ENCODE measurements around the gene WDR20.
"Not testable (repeated sequence)": the region's sequence is repeated elsewhere in the genome, so short reads cannot be mapped to it uniquely, and the experiment has no call there.

The WDR20 gene

DNA sequence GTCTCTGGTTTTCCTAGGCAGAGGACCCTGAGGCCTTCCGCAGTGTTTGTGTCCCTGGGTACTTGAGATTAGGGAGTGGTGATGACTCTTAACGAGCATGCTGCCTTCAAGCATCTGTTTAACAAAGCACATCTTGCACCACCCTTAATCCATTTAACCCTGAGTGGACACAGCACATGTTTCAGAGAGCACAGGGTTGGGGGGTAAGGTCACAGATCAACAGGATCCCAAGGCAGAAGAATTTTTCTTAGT is 32.2 kb downstream of the WDR20 start:
- DNase-seq: not testable (repeated sequence)

DNA sequence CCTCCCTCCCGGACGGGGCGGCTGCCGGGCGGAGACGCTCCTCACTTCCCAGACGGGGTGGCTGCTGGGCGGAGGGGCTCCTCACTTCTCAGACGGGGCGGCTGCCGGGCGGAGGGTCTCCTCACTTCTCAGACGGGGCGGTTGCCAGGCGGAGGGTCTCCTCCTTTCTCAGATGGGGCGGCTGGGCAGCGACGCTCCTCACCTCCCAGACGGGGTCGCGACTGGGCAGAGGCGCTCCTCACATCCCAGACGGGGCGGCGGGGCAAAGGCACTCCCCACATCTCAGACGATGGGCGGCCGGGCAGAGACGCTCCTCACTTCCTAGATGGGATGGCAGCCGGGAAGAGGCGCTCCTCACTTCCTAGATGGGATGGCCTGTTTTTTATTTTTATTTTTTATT is 33.0 kb downstream of the WDR20 start:
- DNase-seq: not testable (repeated sequence)

DNA sequence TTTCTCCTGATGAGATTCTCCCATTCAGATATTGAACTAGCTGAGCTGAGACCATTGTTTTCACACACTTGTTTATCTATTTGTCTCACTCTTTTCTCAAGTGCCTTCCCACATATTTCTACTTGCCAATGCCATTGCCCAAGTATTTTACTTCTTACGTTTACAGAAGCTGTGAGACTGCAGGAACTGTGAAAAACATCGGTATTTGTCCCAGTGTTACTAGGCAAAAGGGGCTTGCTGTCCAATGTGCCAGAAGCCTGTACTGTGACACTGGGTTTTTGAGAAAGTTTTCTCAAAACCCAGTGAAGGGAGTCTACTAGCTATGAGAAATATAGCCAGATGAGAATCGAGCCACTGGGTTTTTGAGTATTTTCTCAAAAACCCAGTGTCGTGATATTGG is 37.5 kb downstream of the WDR20 start:
- no peak for DNase-seq

DNA sequence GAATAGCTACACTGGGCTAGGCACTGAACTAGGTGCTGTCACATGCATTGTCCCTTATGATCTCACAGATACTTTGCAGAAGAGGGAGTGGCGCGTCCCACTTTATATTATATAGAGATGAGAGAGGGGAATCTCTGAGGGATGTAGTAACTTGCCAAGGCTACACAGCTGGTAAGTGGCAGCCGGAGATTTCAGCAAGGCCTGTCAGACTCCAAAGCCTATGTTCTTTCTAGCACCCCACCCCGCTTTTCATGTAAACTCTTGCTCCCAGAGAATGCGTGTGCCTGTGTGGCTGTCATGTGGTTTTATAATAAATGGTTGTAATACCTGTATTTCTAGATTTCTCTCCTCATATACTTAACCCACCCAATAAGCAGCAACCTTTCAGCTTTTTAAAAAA is 39.1 kb downstream of the WDR20 start:
- DNase-seq: no peak

DNA sequence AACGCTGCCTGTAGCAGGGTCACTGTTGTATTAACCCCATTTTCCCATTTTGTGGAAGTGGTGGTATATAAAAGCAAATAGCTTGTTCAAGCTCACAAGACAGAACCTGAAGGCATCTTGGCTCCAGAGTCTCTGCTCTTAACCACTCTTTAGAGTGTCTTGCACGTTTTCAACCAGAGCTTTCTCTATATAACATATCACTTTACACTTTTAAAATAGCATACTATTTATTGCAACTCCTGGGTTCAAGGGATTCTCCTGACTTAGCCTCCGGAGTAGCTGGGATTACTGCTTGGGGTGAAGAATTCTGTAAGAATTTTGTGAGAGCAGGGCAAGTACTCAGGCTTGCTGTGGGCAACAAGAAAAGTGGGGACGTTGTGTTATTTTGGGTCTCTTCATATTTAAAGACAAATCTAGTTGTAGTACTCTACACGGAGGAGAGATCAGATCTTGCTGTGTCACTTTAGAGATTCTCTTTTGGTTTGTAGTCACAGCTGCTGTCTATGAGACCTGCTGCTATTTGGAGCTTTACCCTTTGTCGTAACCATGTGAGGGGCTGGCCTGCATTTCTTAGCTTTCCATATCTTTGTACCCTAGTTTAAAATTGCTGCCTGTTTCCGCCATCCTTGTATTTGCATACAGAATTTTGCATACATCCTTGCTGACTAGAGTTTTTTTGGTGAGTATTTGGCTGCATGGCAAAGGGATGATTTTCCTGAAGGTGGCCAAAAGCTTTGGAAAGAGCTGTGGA is 40.7 kb downstream of the WDR20 start:
- no peak for DNase-seq

DNA sequence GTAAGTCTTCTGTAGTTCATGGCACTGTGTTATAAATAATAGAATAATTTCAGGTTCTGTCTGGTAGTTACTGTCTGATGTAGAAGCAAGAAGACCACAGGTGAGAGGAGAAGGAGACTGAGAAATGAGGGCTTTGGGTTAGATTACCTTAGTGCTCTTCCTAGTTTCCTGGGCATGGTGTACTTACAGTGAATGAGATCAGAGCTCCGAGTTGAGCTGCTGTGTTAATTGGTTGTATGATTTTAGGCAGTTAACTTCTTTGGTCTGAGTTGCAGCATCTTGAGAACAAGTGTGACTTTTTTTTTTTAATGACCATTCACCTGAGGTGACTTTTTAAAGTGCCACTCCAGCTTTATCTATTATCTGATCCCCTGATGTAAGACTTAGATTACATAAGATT is 41.5 kb downstream of the WDR20 start:
- DNase-seq: no peak

DNA sequence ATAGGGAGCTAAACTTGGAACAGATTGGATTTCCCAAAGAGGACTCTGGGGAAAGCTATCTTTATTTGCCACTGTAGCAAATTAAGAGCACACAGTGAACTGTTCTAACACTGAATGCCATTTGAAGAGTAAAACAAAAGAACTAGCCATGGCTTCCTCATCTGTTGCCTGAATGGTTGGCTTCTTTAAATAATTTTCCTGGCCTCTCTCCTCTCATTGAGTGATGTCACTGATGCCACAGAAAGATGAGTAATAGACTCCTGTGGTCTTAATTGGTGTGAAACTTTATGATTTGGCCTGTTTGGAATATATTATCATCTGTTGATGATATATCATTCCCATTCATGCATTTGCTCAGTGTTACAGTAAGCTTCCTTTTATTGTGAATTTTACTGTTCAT is 42.5 kb downstream of the WDR20 start:
- DNase-seq: no peak

DNA sequence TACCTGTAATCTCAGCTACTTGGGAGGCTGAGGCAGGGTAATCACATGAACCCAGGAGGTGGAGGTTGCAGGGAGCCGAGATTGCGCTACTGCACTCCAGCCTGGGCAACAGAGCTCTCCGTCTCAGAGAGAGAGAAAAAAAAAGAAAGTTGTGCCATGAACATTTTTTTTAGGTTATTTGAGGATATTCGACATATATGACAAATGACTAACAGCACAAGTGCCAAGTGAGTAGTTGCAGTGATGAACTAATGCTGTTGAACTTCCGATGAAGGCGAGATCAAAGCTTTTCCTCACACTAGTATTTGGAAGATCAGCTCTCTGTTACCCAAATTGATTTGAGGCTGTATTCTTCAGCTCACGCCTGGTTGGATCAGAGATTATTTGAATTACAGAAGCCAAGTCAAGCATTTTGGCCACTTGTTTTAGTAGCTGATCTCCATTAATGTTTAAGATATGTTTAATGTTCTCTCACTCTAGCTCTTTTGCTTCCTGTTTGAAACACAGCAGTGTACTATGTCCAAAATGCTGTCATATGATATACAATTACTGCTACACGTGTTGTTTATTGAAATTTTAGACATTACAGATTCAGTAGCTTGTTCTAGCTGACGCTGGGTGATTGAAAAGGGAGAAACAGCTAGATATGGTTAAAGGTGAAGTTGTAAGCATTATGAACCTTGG is 43.4 kb downstream of the WDR20 start:
- no peak for DNase-seq

DNA sequence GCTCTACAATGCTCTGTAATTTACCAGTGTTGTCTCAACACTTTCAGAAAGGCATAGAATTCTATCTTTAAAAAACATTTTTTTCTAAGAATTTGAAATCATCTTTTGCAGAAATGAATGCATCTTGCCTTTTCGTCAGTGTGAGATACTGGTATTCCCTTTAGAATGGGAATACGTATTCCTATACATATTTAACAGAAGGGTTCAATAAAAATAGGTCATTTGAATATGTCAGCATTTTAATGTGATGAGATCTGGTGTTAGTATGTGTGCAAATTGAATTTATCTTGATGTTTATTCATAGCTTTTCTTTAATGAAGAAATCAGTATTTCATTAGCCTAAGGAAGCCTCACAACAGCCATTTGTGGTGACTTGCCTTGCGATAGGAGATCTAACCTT is 44.2 kb downstream of the WDR20 start:
- no peak for DNase-seq

DNA sequence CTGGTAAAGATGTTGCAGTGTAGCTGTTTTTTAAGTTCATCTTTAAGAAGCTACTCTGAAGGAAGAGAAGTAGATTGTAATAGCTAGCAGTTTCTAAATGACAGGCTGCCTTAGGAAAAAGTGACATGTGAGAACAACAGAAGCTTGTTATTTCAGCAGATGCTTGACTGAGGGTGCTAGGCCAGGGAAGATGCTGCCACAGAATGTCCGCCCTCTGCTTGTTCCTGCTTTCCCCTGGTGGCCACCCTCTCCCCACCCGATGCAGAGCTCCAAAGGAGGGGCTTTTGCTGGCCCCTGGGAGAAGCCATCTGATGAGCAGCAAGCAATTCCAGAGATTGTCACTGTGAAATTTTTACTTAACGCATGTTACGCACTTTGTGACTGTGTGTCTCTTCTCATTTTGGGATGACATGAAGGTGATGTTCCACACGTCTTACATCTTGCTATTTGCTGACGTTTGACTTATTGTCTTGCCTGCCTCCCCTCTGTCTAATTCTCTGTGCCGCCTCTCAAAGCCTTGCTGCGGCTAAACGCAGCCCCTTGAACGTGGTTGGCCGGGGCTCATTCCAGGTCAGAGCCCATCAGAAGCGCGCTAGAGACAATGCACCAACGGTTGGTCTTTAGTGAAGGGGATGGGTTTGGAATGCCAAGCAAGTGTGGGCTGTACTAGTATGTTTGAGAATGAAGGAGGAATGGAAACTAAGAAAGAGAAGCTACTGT is 44.8 kb downstream of the WDR20 start:
- DNase-seq: no peak

DNA sequence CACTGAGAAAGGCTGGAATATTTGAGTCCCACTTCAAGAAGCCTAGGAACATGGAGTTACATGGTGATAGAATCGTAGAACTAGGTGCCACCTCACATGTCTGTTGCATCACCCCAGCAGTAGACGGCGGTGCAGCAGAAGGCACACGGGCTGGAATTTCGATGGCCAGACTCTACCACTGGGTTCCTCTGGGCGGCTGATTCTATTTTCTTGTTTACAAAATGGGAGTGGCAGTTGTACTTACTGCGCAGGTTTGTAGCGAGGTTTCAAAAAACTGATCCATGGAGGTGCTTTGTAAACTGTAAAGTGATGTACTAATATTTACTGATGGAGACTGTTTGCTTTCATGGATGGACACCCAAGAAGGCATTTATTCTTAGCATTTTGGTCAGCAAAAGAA is 45.7 kb downstream of the WDR20 start:
- DNase-seq: no peak

DNA sequence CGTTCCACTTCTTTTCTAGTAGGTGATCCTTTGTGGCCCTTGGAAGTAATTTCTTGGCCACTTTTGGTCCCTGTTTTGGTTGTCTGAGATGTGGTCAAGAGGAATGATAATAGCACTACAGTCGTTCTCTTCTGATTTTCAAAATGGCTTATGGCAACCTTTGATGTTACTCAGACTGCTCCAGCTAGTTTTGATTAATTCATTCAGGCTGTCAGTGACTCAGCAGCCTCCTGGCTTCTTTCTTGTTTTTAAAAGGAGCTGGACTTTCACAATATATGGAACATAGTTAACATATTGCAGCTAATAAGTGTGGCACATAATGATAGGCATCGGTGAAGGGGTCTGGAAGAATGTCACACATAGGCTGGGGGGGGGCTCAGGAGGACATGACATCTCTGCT is 47.3 kb downstream of the WDR20 start:
- DNase-seq: no peak

DNA sequence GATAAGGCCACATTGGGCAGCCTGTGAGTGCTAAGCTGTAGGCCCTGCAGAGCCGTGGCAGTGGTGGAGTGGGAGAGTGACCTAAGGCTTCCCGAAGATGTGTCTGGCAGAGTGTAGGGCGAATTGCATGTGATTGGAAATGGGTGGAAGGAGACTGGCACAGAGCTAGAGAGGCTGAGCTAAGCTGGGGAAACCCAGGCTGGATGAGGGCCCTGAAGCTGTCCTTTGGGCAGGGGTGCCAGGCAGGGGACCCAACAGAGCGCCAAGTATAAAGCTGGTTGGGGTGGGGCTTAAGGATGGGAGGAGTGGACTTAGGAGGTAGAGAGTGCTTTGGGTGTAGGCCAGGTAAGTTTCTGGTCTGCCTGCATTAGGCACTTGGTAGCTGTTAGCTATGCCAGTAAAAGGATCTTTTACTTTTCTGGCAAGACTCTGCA is 47.9 kb downstream of the WDR20 start:
- DNase-seq: no peak

DNA sequence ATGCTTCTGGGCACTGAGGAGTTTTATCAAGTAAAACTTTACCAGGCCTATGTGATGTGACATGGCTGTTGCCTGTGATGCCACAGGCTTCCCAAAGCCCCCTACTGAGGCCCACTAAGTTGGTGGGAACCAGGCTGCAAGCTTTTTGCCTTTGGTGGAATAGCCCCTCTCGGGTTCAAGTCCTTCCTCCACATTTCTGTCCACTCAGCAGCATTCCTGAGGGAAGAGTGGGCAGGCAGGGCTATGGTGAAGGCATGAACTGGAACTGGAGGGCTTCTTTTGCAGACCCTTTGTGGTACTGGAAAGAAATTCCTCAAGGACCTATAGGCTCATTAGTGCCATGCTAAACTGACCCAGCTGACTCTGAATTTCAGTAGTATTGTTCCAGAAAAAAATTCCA is 48.5 kb downstream of the WDR20 start:
- no peak for DNase-seq

DNA sequence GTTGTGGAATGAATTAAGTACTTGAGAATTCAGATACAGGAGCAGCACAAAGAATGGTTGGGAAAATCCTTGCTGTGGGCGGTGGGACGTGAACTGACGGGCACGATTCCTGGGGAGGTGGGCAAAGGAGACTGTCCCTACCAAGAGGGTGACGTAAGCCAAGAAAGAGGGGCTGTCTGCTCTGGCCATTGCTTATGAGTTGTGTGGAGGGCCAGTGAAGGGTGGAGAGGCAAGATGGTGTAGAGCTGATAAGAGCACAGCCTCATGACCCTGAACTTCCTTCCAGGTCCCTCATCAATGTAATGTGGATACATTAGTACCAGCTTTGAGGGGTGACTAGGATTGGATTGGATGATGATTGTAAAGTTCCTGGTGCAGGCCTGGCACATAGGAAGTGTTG is 50.2 kb downstream of the WDR20 start:
- no peak for DNase-seq

DNA sequence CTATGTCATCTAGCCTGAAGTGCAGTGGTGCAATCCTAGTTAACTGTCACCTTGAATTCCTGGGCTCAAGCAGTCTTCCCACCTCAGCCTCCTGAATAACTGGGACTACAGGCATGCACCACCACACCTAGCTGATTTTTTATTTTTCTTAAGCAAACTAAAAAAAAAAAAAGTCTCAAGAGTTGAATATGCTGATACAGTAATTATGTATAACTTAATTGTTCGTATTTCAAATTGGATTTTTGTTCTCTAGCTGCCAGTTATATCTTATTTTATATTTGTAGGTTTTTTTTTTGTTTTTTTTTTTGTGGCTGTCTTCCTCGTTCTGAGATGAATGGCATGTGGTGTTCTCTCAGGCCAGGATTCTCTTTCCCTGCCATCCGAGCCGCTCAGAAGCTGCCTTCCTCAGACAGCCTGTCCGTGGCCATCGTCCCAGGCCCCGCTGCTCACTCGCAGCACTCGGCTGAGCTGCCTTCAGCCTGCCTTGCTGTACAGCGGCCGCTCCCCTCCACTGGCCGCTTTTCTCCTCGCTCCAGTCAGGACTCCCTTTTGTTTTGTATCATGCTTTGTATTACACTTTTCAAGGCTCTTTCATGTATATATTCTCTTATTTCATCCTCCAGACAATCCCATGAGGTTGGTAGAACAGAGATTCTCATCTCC is 53.3 kb downstream of the WDR20 start:
- no peak for DNase-seq

DNA sequence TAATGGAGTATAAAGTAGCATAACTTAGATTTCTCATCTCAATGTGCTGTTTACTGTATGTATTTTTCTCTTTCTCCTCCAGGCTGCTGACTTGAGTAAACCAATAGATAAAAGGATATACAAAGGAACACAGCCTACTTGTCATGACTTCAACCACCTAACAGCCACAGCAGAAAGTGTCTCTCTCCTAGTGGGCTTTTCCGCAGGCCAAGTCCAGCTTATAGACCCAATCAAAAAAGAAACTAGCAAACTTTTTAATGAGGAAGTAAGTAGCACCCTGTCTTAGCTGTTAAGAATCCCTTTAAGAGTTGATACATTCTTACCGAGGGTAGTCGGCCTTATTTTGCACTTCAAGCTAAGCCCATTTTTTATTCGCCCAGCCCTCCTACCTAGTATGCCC is 55.2 kb downstream of the WDR20 start:
- no peak for DNase-seq

DNA sequence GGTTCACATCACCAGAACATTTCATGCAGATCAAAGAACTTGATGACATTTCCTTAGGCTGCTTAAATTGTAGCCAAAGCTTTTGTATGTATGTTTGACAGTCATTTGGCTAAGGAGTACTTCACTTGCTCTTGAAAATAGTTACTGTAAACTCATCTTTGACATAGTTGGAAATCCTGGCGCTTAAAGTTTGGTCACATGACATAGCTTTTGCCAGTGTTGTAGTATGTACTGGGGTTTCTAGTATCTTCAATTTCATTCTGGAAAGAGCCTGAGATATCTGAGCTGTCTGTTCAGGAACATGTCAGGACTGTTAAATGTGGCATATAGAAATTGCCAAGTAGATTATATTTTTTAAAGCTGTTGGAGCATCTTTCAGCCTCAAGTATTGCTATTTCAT is 55.7 kb downstream of the WDR20 start:
- DNase-seq: no peak

DNA sequence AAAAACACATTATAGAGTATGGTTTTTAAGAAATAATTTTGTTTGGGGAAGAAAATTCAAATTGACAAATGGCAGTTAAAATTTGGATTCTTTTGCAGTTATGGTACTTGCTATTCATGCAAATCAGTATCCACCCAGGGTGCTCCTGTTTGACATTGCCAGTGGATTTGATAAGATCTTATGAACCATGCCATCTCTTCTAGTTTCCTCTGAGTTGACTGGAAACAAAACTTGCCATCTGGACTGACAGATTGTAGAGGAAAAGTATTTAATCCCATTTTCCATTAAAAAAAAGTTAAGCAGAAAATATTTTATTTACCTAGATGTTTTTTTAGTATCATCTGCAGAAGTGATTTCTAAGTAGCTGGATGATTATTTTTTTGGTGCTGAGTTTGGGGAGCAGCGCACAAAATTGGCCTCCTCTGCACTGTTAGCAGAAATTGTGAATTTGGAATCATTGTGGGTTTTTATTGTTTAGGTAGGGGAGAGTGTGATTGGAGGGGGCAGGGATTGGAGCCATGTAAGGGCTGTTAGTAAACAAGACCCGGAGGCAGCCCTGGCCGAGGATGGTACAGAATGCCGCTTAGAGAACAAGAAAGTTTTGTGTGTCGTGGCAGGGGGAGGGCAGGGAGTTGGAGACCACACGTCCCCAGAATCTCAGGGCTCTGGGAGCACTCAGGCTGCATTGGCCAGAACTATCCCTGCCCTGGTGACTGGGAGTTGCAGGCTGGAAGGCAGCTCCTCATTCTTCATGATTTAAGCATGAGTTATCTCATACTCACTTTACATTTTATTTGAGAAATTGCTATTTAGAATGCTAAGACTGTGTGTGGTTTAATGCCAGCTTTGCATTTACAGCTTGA is 56.6 kb downstream of the WDR20 start:
- DNase-seq: no peak

DNA sequence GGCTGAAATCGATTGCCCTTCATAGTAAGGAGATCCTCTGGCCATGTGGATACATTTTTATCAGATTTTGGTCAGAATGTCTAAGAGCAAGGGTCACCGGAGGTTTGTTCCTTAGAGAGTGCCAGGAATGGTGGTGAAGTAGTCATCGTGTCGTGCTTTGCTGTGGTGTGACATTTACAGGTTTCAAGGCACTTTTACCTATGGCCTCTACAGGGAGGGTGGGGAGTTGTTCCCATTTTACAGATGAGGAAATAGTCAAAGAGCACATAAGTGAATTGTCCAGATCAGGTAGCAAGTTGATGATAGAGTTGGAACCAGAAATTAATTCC is 57.2 kb downstream of the WDR20 start:
- DNase-seq: no peak

DNA sequence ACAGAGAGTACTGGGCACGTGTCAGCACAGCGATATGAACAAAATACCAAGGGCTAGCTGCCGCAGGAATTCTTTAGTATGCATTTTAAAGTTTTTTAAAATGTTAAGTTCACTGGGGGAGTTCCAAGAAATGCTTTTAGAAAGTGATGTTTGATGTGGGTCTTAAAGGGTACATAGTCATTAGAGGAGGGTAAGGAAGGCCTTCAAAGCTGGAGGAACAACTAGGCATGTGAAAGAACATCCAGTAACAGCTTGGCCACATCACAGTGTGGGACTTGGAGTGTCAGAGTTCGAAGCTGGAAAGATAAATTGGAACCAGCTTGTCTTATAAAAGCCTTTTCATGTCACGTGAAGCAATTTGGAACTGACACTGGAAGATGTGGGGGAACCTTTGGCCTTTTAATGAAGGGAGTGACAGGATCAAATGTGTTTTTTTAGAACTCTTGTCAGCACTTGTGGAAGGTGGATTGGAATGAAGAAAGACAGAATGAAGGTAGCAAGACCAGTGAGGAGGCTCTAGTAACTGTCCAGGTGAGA is 57.7 kb downstream of the WDR20 start:
- DNase-seq: no peak

DNA sequence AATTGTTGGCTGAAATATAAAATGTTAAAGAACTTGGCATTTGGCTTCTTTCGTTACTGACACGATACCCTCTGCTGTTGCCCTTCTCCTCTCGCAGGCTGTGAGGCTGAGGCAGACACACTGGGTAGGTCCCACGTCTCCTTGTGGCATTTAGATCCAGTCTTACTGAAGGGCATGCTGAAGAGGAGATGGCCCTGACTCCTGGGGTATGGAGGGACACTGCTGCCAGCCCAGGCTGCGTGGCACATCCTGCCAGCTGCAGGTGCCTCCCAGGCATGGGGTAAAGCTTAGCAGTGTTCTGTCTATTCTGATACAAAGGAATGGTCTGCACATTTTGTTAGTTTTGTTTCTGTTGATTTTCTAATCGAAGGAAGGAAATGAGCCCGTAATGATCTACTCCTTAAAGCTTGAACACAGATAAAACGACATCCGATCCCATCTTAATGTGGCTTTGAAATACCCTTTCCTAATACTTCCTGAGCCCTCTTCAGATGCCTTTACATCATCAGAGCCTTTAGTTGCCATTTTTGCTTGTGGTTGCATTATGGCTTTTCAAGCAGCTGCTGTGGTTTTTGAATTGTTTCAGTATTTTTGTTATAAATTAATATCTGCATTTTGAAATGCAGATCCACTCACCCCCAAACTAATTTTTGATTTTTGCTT is 61.1 kb downstream of the WDR20 start:
- peak; percentile 41 for DNase-seq
